ENCODE measurements around the gene LRP3.

DNA sequence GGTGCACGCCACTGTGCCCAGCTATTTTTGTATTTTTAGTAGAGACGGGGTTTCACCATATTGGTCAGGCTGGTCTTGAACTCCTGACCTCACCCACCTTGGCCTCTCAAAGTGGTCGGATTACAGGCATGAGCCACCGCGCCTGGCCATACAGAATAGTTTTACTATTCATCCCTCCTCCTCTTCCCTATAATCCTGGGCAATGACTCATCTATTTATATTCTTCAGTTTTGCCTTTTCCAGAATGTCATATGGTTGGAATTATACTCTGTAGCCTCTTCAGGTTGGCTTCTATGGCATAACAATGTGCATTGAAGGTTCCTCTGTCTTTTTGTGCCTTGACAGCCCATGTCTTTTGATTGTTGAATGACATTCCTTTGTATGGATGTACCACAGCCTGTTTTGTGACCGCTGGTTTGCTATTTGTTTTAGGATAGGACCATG, 22.2 kb upstream of the LRP3 start:
- TF ChIP-seq, protein P1, sequence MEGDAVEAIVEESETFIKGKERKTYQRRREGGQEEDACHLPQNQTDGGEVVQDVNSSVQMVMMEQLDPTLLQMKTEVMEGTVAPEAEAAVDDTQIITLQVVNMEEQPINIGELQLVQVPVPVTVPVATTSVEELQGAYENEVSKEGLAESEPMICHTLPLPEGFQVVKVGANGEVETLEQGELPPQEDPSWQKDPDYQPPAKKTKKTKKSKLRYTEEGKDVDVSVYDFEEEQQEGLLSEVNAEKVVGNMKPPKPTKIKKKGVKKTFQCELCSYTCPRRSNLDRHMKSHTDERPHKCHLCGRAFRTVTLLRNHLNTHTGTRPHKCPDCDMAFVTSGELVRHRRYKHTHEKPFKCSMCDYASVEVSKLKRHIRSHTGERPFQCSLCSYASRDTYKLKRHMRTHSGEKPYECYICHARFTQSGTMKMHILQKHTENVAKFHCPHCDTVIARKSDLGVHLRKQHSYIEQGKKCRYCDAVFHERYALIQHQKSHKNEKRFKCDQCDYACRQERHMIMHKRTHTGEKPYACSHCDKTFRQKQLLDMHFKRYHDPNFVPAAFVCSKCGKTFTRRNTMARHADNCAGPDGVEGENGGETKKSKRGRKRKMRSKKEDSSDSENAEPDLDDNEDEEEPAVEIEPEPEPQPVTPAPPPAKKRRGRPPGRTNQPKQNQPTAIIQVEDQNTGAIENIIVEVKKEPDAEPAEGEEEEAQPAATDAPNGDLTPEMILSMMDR (IDR thresholded peaks at IDR 0.05) = no peak
- no peak for TF ChIP-seq POLR2A (IDR thresholded peaks at IDR 0.05)
